Retina (tissue), 1 donor: ENCODE results near the gene LPO.
A peak's percentile ranks its signal among the peaks of the same experiment; 100 is the strongest.

Experiments
- DNase-seq: peaks from one replicate; pipeline ENCODE4 v3.0.0-alpha.2; 2016

LPO gene

GRCh38 chr17:58264407-58265103, 26.2 kb downstream of the LPO start:
- DNase-seq = no peak

- DNase-seq = no peak
Observed at GRCh38 chr17:58265271-58265670, 26.9 kb downstream of the LPO start.

GRCh38 chr17:58265902-58266875, 27.8 kb downstream of the LPO start:
- DNase-seq = no peak

GRCh38 chr17:58267347-58268324, 29.3 kb downstream of the LPO start:
- DNase-seq = no peak

- no peak for DNase-seq
Observed at GRCh38 chr17:58268326-58268725, 29.9 kb downstream of the LPO start.

GRCh38 chr17:58268774-58269556, 30.6 kb downstream of the LPO start:
- DNase-seq = no peak

- no peak for DNase-seq
Observed at GRCh38 chr17:58269557-58270291, 31.3 kb downstream of the LPO start.

- no peak for DNase-seq
Observed at GRCh38 chr17:58270476-58271215, 32.3 kb downstream of the LPO start.

GRCh38 chr17:58271216-58271931, 33.0 kb downstream of the LPO start:
- DNase-seq = no peak

- no peak for DNase-seq
Observed at GRCh38 chr17:58272367-58273280, 34.2 kb downstream of the LPO start.

GRCh38 chr17:58273453-58274104, 35.2 kb downstream of the LPO start:
- no peak for DNase-seq

- no peak for DNase-seq
Observed at GRCh38 chr17:58275417-58275816, 37.0 kb downstream of the LPO start.

GRCh38 chr17:58276423-58276822, 38.0 kb downstream of the LPO start:
- DNase-seq = no peak

GRCh38 chr17:58277107-58277801, 38.9 kb downstream of the LPO start:
- no peak for DNase-seq

GRCh38 chr17:58277802-58278595, 39.6 kb downstream of the LPO start:
- peak; percentile 28 for DNase-seq

- no peak for DNase-seq
Observed at GRCh38 chr17:58278661-58279015, 40.3 kb downstream of the LPO start.
